ENCODE measurements around the gene MOGAT1. TPM values are rescaled to one million over a fixed set of nuclear protein-coding genes. Genes with fewer than 3 reads are reported as not detected.
"Not testable (repeated sequence)": the region's sequence is repeated elsewhere in the genome, so short reads cannot be mapped to it uniquely, and the experiment has no call there.

The MOGAT1 gene
- total and polyA plus RNA-seq, 2 experiments from 2014 or later, result not detected

GRCh38 chr2:222686086-222686750, 14.8 kb downstream of the MOGAT1 start:
- no peak overlapping the region for H3K27ac ChIP-seq
- no peaks in the 10 kb centered on the region for H4K20me1 ChIP-seq (ENCODE audit: insufficient read depth)
- H3K9me3 ChIP-seq (ENCODE audit: low read depth), result no peaks in the 10 kb centered on the region
- no peak overlapping the region for H3K4me3 ChIP-seq
- no peak overlapping the region for H3K4me2 ChIP-seq (ENCODE audit: unreplicated experiment)
- H3K9ac ChIP-seq, result no peak overlapping the region
- H3K27me3 ChIP-seq (replicated peaks; ENCODE audit: insufficient read depth), result no peaks in the 10 kb centered on the region; the same call in 1 of the 2 replicates
- no peaks in the 10 kb centered on the region for H3F3A ChIP-seq (ENCODE audit: insufficient read depth)
- H3K9me2 ChIP-seq (ENCODE audit: insufficient read depth), result no peaks in the 10 kb centered on the region
- in situ Hi-C loops (cut with MboI), result no loop called here
- WGBS, 2 experiments (ENCODE audit: low coverage in 1 of 2, low lambda C conversion rate in 2 of 2, missing lambda C conversion rate in 2 of 2), result 79 to 81% methylated on average over 5 of the region's 5 CpGs
- DNase-seq, result no peak
- TF ChIP-seq EZH2phosphoT487 (IDR thresholded peaks at IDR 0.05; ENCODE audit: insufficient read depth, low read depth), result no peak
- TF ChIP-seq EZH2 (IDR thresholded peaks at IDR 0.05; ENCODE audit: insufficient read depth, poor library complexity, severe bottlenecking), result no peak
- H3K36me3 ChIP-seq (ENCODE audit: low read depth), result no peaks in the 10 kb centered on the region
- no peak overlapping the region for H2AFZ ChIP-seq
- H3K4me1 ChIP-seq (ENCODE audit: insufficient read depth), result no peaks in the 10 kb centered on the region
- no peaks in the 10 kb centered on the region for H3K79me2 ChIP-seq (ENCODE audit: insufficient read depth)

DNA sequence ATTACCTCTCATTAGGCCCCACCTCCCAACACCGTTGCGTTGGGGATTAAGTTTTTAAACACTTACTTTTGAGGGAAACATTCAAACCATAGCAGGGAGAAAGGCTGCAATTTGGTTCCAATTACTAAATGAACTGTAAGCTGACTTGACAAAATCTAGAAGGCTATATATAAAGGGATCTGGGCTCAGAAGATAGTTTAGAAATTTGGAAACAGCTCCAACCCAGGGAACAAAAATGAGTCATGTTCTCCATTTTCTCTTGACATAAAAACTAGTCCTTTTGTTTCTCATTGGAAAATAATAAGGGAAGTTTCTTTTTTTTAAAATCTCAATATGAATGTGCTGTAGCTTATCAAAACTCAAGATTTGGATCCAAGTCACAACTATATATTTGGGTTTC, 17.5 kb downstream of the MOGAT1 start:
- no peaks in the 10 kb centered on the region for H3K27me3 ChIP-seq (replicated peaks; ENCODE audit: insufficient read depth)
- in situ Hi-C loops (cut with MboI), result no loop called here
- H3K4me3 ChIP-seq, result no peak overlapping the region
- H3K4me2 ChIP-seq (ENCODE audit: unreplicated experiment), result no peak overlapping the region
- H3K9ac ChIP-seq, result no peak overlapping the region
- H4K20me1 ChIP-seq (ENCODE audit: insufficient read depth), result no peaks in the 10 kb centered on the region
- no peaks in the 10 kb centered on the region for H3K9me2 ChIP-seq (ENCODE audit: insufficient read depth)
- H2AFZ ChIP-seq, result peak overlapping the region; percentile 56
- no peaks in the 10 kb centered on the region for H3K4me1 ChIP-seq (ENCODE audit: insufficient read depth)
- no peaks in the 10 kb centered on the region for H3K9me3 ChIP-seq (ENCODE audit: low read depth)
- no peaks in the 10 kb centered on the region for H3K79me2 ChIP-seq (ENCODE audit: insufficient read depth)
- peak; percentile 46 for DNase-seq
- H3K36me3 ChIP-seq (ENCODE audit: low read depth), result no peaks in the 10 kb centered on the region
- no peak overlapping the region for H3K27ac ChIP-seq
- no peak for TF ChIP-seq EZH2 (IDR thresholded peaks at IDR 0.05; ENCODE audit: insufficient read depth, poor library complexity, severe bottlenecking)
- TF ChIP-seq EZH2phosphoT487 (IDR thresholded peaks at IDR 0.05; ENCODE audit: insufficient read depth, low read depth), result no peak
- no peaks in the 10 kb centered on the region for H3F3A ChIP-seq (ENCODE audit: insufficient read depth)
- WGBS, 2 experiments (ENCODE audit: low coverage in 1 of 2, low lambda C conversion rate in 2 of 2, missing lambda C conversion rate in 2 of 2), result 16 to 26% methylated on average over 2 of the region's 2 CpGs

- H3K9me2 ChIP-seq (ENCODE audit: insufficient read depth), result no peaks in the 10 kb centered on the region
- no peaks in the 10 kb centered on the region for H3K9me3 ChIP-seq (ENCODE audit: low read depth)
- H3K79me2 ChIP-seq (ENCODE audit: insufficient read depth), result no peaks in the 10 kb centered on the region
- H3F3A ChIP-seq (ENCODE audit: insufficient read depth), result no peaks in the 10 kb centered on the region
- no peaks in the 10 kb centered on the region for H3K36me3 ChIP-seq (ENCODE audit: low read depth)
- no peaks in the 10 kb centered on the region for H4K20me1 ChIP-seq (ENCODE audit: insufficient read depth)
- no peaks in the 10 kb centered on the region for H3K27me3 ChIP-seq (replicated peaks; ENCODE audit: insufficient read depth)
- no peak for TF ChIP-seq EZH2 (IDR thresholded peaks at IDR 0.05; ENCODE audit: insufficient read depth, poor library complexity, severe bottlenecking)
- no peak for TF ChIP-seq EZH2phosphoT487 (IDR thresholded peaks at IDR 0.05; ENCODE audit: insufficient read depth, low read depth)
- DNase-seq, result no peak
- no peak overlapping the region for H3K4me3 ChIP-seq
- H3K4me2 ChIP-seq (ENCODE audit: unreplicated experiment), result no peak overlapping the region
- H3K27ac ChIP-seq, result no peak overlapping the region
- in situ Hi-C loops (cut with MboI), result no loop called here
- H3K4me1 ChIP-seq (ENCODE audit: insufficient read depth), result no peaks in the 10 kb centered on the region
- 11 to 14% methylated on average over 2 of the region's 2 CpGs for WGBS, 2 experiments (ENCODE audit: low coverage in 1 of 2, low lambda C conversion rate in 2 of 2, missing lambda C conversion rate in 2 of 2)
- no peak overlapping the region for H3K9ac ChIP-seq
- H2AFZ ChIP-seq, result peak overlapping the region; percentile 56; the same call in 1 of the 2 replicates
Observed at GRCh38 chr2:222689322-222689721, 17.9 kb downstream of the MOGAT1 start.

DNA sequence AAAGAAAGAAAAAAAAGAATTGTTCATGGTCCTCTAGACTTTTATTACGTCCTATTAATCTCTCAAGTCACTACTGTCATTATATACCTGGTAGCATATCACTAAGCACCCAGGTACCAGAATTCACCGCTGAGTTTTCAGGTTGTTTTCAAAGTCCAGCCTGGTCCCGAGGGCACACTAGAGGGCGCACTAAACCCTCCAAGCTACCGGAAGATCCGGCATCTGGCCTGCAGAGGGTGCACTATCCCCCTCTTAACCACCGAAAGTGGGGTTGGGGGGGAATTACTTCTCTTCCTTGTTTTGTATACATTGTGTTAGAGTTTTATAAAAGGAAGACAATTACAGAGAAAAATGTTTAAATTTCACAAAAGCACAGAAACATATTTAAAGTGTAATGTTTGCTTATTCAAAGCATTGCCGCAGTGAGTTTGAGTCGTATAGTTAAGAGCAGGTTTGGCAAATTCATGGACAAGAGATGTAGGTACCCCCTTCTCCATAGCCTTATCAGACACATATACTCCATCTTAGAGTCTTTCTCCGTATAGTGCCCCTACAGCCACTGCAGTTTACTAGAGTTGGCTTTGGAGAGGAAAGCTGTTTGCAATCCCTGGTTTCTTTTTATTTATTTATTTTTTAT, 19.2 kb downstream of the MOGAT1 start:
- Histone ChIP-seq H3K9ac (no peak overlapping the region), H3K4me2 (ENCODE audit: unreplicated experiment) (no peak overlapping the region), H3K4me1 (ENCODE audit: insufficient read depth) (no peaks in the 10 kb centered on the region), H2AFZ (peak overlapping the region; percentile 17; the same call in 1 of the 2 replicates), H3K9me3 (ENCODE audit: low read depth) (no peaks in the 10 kb centered on the region), H3K36me3 (ENCODE audit: low read depth) (no peaks in the 10 kb centered on the region), H3K9me2 (ENCODE audit: insufficient read depth) (no peaks in the 10 kb centered on the region), H3K4me3 (no peak overlapping the region), H3K27ac (no peak overlapping the region), H3K79me2 (ENCODE audit: insufficient read depth) (no peaks in the 10 kb centered on the region), H3F3A (ENCODE audit: insufficient read depth) (no peaks in the 10 kb centered on the region), H3K27me3 (replicated peaks; ENCODE audit: insufficient read depth) (no peaks in the 10 kb centered on the region), H4K20me1 (ENCODE audit: insufficient read depth) (no peaks in the 10 kb centered on the region)
- WGBS, 2 experiments (ENCODE audit: low coverage in 1 of 2, low lambda C conversion rate in 2 of 2, missing lambda C conversion rate in 2 of 2), result 34 to 36% methylated on average over 10 of the region's 10 CpGs
- in situ Hi-C loops (cut with MboI), result loop anchor here (10.0 kb wide), 1 partner anchor 214 kb away; no protein-coding TSS in a partner anchor
- DNase-seq, result peak; percentile 86
- no peak for TF ChIP-seq EZH2 (IDR thresholded peaks at IDR 0.05; ENCODE audit: insufficient read depth, poor library complexity, severe bottlenecking)
- TF ChIP-seq EZH2phosphoT487 (IDR thresholded peaks at IDR 0.05; ENCODE audit: insufficient read depth, low read depth), result no peak

GRCh38 chr2:222693413-222693812, 22.0 kb downstream of the MOGAT1 start:
- not testable (repeated sequence) for DNase-seq; H3K4me1 ChIP-seq (ENCODE audit: insufficient read depth); H3K27ac ChIP-seq; H3K9me2 ChIP-seq (ENCODE audit: insufficient read depth); H3K9ac ChIP-seq; H3K9me3 ChIP-seq (ENCODE audit: low read depth); H3K36me3 ChIP-seq (ENCODE audit: low read depth); H3K4me2 ChIP-seq (ENCODE audit: unreplicated experiment); H3K79me2 ChIP-seq (ENCODE audit: insufficient read depth); H3K4me3 ChIP-seq; H2AFZ ChIP-seq; H3F3A ChIP-seq (ENCODE audit: insufficient read depth); H3K27me3 ChIP-seq (replicated peaks; ENCODE audit: insufficient read depth); H4K20me1 ChIP-seq (ENCODE audit: insufficient read depth)
- in situ Hi-C loops (cut with MboI), result loop anchor here (10.0 kb wide), 1 partner anchor 211 kb away; no protein-coding TSS in a partner anchor
- whole genome bisulfite sequencing, 2 experiments (ENCODE audit: low coverage in 1 of 2, low lambda C conversion rate in 2 of 2, missing lambda C conversion rate in 2 of 2), result 61 to 66% methylated on average over 5 of the region's 5 CpGs
